H1 (cell line): ENCODE data around the gene KIF3B. TPM values are rescaled to one million over a fixed set of nuclear protein-coding genes. Genes with fewer than 3 reads are reported as not detected.

ENCODE experiments used
- JUND ChIP-seq: IDR thresholded peaks from 2 replicates; pipeline ENCODE4 v1.6.1; 2011; ENCODE audit warnings: mild to moderate bottlenecking, improper control_type of control experiment, low read length
- KDM4A ChIP-seq: IDR thresholded peaks from one replicate; pipeline ENCODE4 v1.7.1; 2012; ENCODE audit warnings: low read depth, mild to moderate bottlenecking, moderate library complexity, low read length, inconsistent platforms; ENCODE audit not compliant: severe bottlenecking
- RAD21 ChIP-seq, 2 experiments: IDR thresholded peaks in 1 of 2; conservative IDR thresholded peaks in 1 of 2; 2 replicates each; pipeline ENCODE4 v1.6.1; 2011; ENCODE audit warnings: low read depth in 2 of 2, low read length in 2 of 2, improper control_type of control experiment in 1 of 2, inconsistent platforms in 1 of 2, mild to moderate bottlenecking in 1 of 2, moderate library complexity in 1 of 2
- SAP30 ChIP-seq: fragments of 300-600 bp; sonication (generic); IDR thresholded peaks from 2 replicates; pipeline ENCODE4 v1.7.1; 2012; ENCODE audit warnings: low read length, moderate library complexity, mild to moderate bottlenecking, inconsistent platforms; ENCODE audit not compliant: insufficient read depth, insufficient replicate concordance
- SIX5 ChIP-seq: IDR thresholded peaks from 2 replicates; pipeline ENCODE4 v1.6.1; 2011; ENCODE audit warnings: mild to moderate bottlenecking, low read depth, low read length
- SP1 ChIP-seq: IDR thresholded peaks from 2 replicates; pipeline ENCODE4 v1.6.1; 2011; ENCODE audit warnings: low read depth, low read length
- polyA plus RNA-seq, 7 experiments: library from polyadenylated mRNA; depleted of rRNA in 3 of 7; stranded (reverse) in 5 of 7; unstranded in 2 of 7; fragments of >200 nt in 5 of 7; fragments of 200-250 nt in 2 of 7; gene quantifications; 1 replicate in 5 of 7; 2 replicates in 1 of 7; 4 replicates in 1 of 7; pipeline versions ENCODE4 v1.2.1 to v1.2.3, GENCODE V29; 2011 to 2013; ENCODE audit warnings: missing spikeins in 2 of 7, mixed read lengths in 2 of 7
- total RNA-seq: library from RNA; stranded (reverse); fragmentation: NEBNext Ultra II Directional; extraction: Animal tissue kit (Norgen Biotek cat#: 25700); gene quantifications from 2 replicates; pipeline ENCODE4 v1.2.1, GENCODE V29; 2021
- TF ChIP-seq, protein P1 (sequence below): IDR thresholded peaks from 2 replicates; pipeline ENCODE4 v1.6.1; 2011; ENCODE audit warnings: low read depth, mild to moderate bottlenecking, low read length; ENCODE audit not compliant: insufficient read depth

KIF3B gene
- total and polyA plus RNA-seq, 2 of the 8 experiments (the other 6 are each of a cell fraction or from before 2014, with no cell fraction given), result 10.1 to 22.4 TPM

- no peak for TF ChIP-seq RAD21 (IDR thresholded peaks at IDR 0.05 in 1 of 2, conservative IDR thresholded peaks at IDR 0.05 in 1 of 2; ENCODE audit: low read depth in 2 of 2, low read length in 2 of 2)
- no peak for TF ChIP-seq SIX5
- TF ChIP-seq, protein P1, sequence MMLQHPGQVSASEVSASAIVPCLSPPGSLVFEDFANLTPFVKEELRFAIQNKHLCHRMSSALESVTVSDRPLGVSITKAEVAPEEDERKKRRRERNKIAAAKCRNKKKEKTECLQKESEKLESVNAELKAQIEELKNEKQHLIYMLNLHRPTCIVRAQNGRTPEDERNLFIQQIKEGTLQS, result no peak
- no peak for TF ChIP-seq SAP30
- no peak for TF ChIP-seq SP1
- no peak for TF ChIP-seq KDM4A
- TF ChIP-seq JUND, result no peak
These were observed 44.2 kb upstream of the KIF3B start (continued) for GRCh38 chr20:32233286-32233685.
